K562 (cell line): ENCODE data around the gene PPARG. TPM values are rescaled to one million over a fixed set of nuclear protein-coding genes. Genes with fewer than 3 reads are reported as not detected.

Experiments used
- ATAC-seq: fragments of 200-7000 bp; cut with Tn5 transposase; 3 replicates; pipeline ENCODE4 v1.9.1; 2020; ENCODE audit warnings: moderate library complexity
- BruUV-seq: library from RNA; stranded (reverse); fragments of 400-500 nt; replicated peaks from 2 replicates; lab custom pipeline; 2021; lab: Mats Ljungman, UMichigan
- CTCF ChIA-PET: fragments of 300-600 bp; formaldehyde crosslinking; extraction: SDS; loops from one replicate; lab custom pipeline; 2021; ENCODE audit warnings: low intra/inter-chr PET ratio; lab: Yijun Ruan, JAX
- POLR2A ChIA-PET: fragments of 300-600, 350-650 bp; sonication (Branson Sonifier 250); formaldehyde crosslinking; extraction: SDS; loops from one replicate; lab custom pipeline; 2021; ENCODE audit warnings: antibody characterized with exemption, inconsistent platforms; lab: Yijun Ruan, JAX
- DNase-seq, 4 experiments: peaks; one replicate each; pipeline versions ENCODE4 v3.0.0 to v3.0.0-alpha.2; 2011 to 2018; ENCODE audit warnings: low spot score in 3 of 4, mixed read lengths in 3 of 4; ENCODE audit errors: extremely low read depth in 1 of 4
- FAIRE-seq: peaks from 2 replicates; lab custom pipeline; 2011; peaks lifted over from hg19 to GRCh38; lab: Jason Lieb, UNC
- H2AFZ ChIP-seq: 2 replicates; pipeline ENCODE4 v1.6.0; 2011; ENCODE audit warnings: low read depth, low read length, control low read depth, inconsistent platforms
- H3K27ac ChIP-seq: fragments of 200-600 bp; 3 replicates; pipeline ENCODE4 v1.8.0; 2011; ENCODE audit warnings: low read depth, mild to moderate bottlenecking, control low read depth, inconsistent platforms, low read length, moderate library complexity, mixed read lengths; ENCODE audit errors: extremely low read depth
- H3K27me3 ChIP-seq, 2 experiments: fragments of 300-600 bp in 1 of 2; 2 replicates in 1 of 2; 3 replicates in 1 of 2; pipeline versions ENCODE4 v1.6.0 to v1.8.0; 2011; ENCODE audit warnings: inconsistent platforms in 2 of 2, low read length in 2 of 2, mild to moderate bottlenecking in 1 of 2, mixed read lengths in 1 of 2, moderate library complexity in 1 of 2; ENCODE audit not compliant: control insufficient read depth in 2 of 2, insufficient read depth in 2 of 2
- H3K36me3 ChIP-seq: fragments of 300-600 bp; 3 replicates; pipeline ENCODE4 v1.8.0; 2011; ENCODE audit warnings: mild to moderate bottlenecking, low read length, inconsistent platforms; ENCODE audit not compliant: control insufficient read depth, insufficient read depth
- H3K4me1 ChIP-seq, 2 experiments: fragments of 200-600 bp in 1 of 2; replicated peaks in 1 of 2; 2 replicates in 1 of 2; 3 replicates in 1 of 2; pipeline versions ENCODE4 v1.5.1 to v1.8.0; 2011; ENCODE audit warnings: inconsistent platforms in 2 of 2, low read length in 2 of 2, mild to moderate bottlenecking in 1 of 2, mixed read lengths in 1 of 2, moderate library complexity in 1 of 2; ENCODE audit not compliant: control insufficient read depth in 2 of 2, insufficient read depth in 2 of 2
- H3K4me2 ChIP-seq: 2 replicates; pipeline ENCODE4 v1.6.1; 2011; ENCODE audit warnings: low read length, control low read depth, inconsistent platforms, mixed read lengths; ENCODE audit not compliant: insufficient read depth
- H3K4me3 ChIP-seq: fragments of 200-600 bp; sonication (generic), shearing (Covaris generic); 2 replicates; pipeline ENCODE4 v1.5.1; 2016; ENCODE audit warnings: control low read depth, inconsistent platforms
- H3K79me2 ChIP-seq: fragments of 200-600 bp; 3 replicates; pipeline ENCODE4 v1.8.0; 2011; ENCODE audit warnings: low read length, inconsistent platforms; ENCODE audit not compliant: control insufficient read depth, insufficient read depth
- H3K9ac ChIP-seq, 2 experiments: 2 replicates each; pipeline versions ENCODE4 v1.6.0 to v1.6.1; 2011; ENCODE audit warnings: low read depth in 2 of 2, low read length in 2 of 2, control low read depth in 1 of 2, inconsistent platforms in 1 of 2, mild to moderate bottlenecking in 1 of 2, mixed read lengths in 1 of 2; ENCODE audit not compliant: insufficient read depth in 1 of 2
- H3K9me1 ChIP-seq: one replicate; pipeline ENCODE4 v1.6.0; 2011; ENCODE audit warnings: inconsistent platforms, mild to moderate bottlenecking, low read length, moderate library complexity; ENCODE audit not compliant: control insufficient read depth, insufficient read depth
- H3K9me3 ChIP-seq: replicated peaks from 2 replicates; pipeline ENCODE4 v1.5.1; 2011; ENCODE audit warnings: low read depth, low read length, inconsistent platforms; ENCODE audit not compliant: control insufficient read depth, insufficient read depth
- H4K20me1 ChIP-seq: replicated peaks from 2 replicates; pipeline ENCODE4 v1.6.1; 2011; ENCODE audit warnings: low read length, inconsistent platforms, mixed read lengths; ENCODE audit not compliant: control insufficient read depth, insufficient read depth
- RBM22 ChIP-seq: fragments of 200-400 bp; formaldehyde crosslinking; IDR thresholded peaks from 2 replicates; pipeline ENCODE4 v1.6.1; 2018; ENCODE audit warnings: low read length, low read depth; ENCODE audit not compliant: poor library complexity, severe bottlenecking
- SMAD1 ChIP-seq: fragments of 150-350 bp; IDR thresholded peaks from 2 replicates; pipeline ENCODE4 v1.6.1; 2014; ENCODE audit warnings: low read length, low read depth; ENCODE audit not compliant: partially characterized antibody
- VEZF1 ChIP-seq: fragments of 200-800 bp; sonication (Bioruptor generic); IDR thresholded peaks from 2 replicates; pipeline ENCODE4 v1.6.1; 2017; ENCODE audit warnings: missing genetic modification characterization, missing compliant biosample characterization
- ZBTB11 ChIP-seq, 3 experiments: fragments of 200-800 bp in 1 of 3; fragments of 250-450 bp in 1 of 3; fragments of 450-650 bp in 1 of 3; sonication (Bioruptor Pico) in 1 of 3; sonication (Bioruptor generic) in 1 of 3; formaldehyde crosslinking in 1 of 3; IDR thresholded peaks; 2 replicates each; pipeline versions ENCODE4 v1.6.1 to v1.8.0; 2016 to 2022; ENCODE audit warnings: mild to moderate bottlenecking in 2 of 3, missing genetic modification characterization in 2 of 3, missing compliant biosample characterization in 1 of 3, moderate library complexity in 1 of 3
- WGBS: fragments of 100-300 bp; shearing (Covaris generic); methylation state at CpG from one replicate; pipeline ENCODE4 v1.1.6; 2016; ENCODE audit warnings: low coverage, mixed read lengths; ENCODE audit not compliant: insufficient coverage; ENCODE audit errors: missing lambda C conversion rate; 5-methylcytosine and 5-hydroxymethylcytosine counted together
- in situ Hi-C: fragments of 300-500 bp; cut with MboI; formaldehyde crosslinking; loops from 4 replicates; pipeline ENCODE4 v1.15.0; 2018; ENCODE audit warnings: inconsistent platforms, mixed read lengths
- intact Hi-C: fragments of 100-400 bp; cut with micrococcal nuclease; formaldehyde crosslinking; loops from 2 replicates; pipeline ENCODE4 v1.14.2; 2022
- polyA plus RNA-seq, 8 experiments: library from polyadenylated mRNA; depleted of rRNA in 4 of 8; stranded (reverse) in 5 of 8; unstranded in 3 of 8; fragments of >200 nt; fragmentation: Nextera tagmentation in 2 of 8; fragmentation: Illumina TruSeq in 1 of 8; extraction: Ambion mirVana in 2 of 8; extraction: Trizol in 1 of 8; gene quantifications; 2 replicates each; pipeline versions ENCODE4 v1.2.1 to v1.2.3, GENCODE V29; 2011 to 2014; ENCODE audit warnings: inconsistent platforms in 1 of 8, missing spikeins in 1 of 8
- total RNA-seq, 7 experiments: library from RNA; depleted of rRNA in 6 of 7; stranded (reverse); fragments of >200 nt in 6 of 7; fragmentation: Illumina TruSeq in 2 of 7; extraction: Trizol in 2 of 7; gene quantifications; 2 replicates each; pipeline versions ENCODE4 v1.2.1 to v1.2.3, GENCODE V29; 2011 to 2021; ENCODE audit warnings: low replicate concordance in 1 of 7

Gene PPARG
- total and polyA plus RNA-seq, 9 of the 15 experiments (the other 6 are each of a cell fraction or from before 2014, with no cell fraction given), result not detected

- Histone ChIP-seq H2AFZ (no peak overlapping the region), H3K36me3 (no peaks in the 10 kb centered on the region), H3K4me2 (no peak overlapping the region), H3K27me3 (peaks cover 50 to 83% of the 10 kb centered on the region in 2 experiments), H3K79me2 (no peaks in the 10 kb centered on the region), H3K4me1 (0 out of 5 replicates have a peak, but pooled peaks cover 0 to 3% of the 10 kb centered on the region in 2 experiments), H3K9ac (no peak overlapping the region), H4K20me1 (0 out of 2 replicates have a peak, but pooled peaks cover 3% of the 10 kb centered on the region), H3K4me3 (no peak overlapping the region), H3K27ac (no peak overlapping the region), H3K9me1 (no peaks in the 10 kb centered on the region), H3K9me3 (no peaks in the 10 kb centered on the region)
- WGBS, result 2% methylated on average over 7 of the region's 7 CpGs
- TF ChIP-seq ZBTB11 (CRISPR knock-in tag; IDR thresholded peaks at IDR 0.05), result no peak
- TF ChIP-seq VEZF1 (CRISPR knock-in tag), result no peak
- no peak for TF ChIP-seq SMAD1
- TF ChIP-seq RBM22, result no peak
- in situ Hi-C loops (no loop called here), intact Hi-C loops (no loop called here)
- ChIA-PET POLR2A (no interaction called here), CTCF (no interaction called here)
- no TSS peak for BruUV-seq
- DNase-seq (no peak), ATAC-seq (no peak), FAIRE-seq (no peak)
Observed at GRCh38 chr3:12461097-12461649, 172.3 kb downstream of the PPARG start.
